Spleen (tissue), 13 donors: ENCODE data around the gene UGT1A7. TPM values are rescaled to one million over a fixed set of nuclear protein-coding genes. Genes with fewer than 3 reads are reported as not detected.
"Not testable (repeated sequence)": the region's sequence is repeated elsewhere in the genome, so short reads cannot be mapped to it uniquely, and the experiment has no call there.

Source experiments
- DNase-seq: peaks from one replicate; pipeline ENCODE4 v3.0.0-alpha.2; 2020
- H3K27ac ChIP-seq, 8 donors: fragments of 200-600 bp; sonication (generic) in 7 of 8; 1 replicate in 4 of 8; 2 replicates in 4 of 8; pipeline versions ENCODE4 v1.5.0 to v1.8.0; 2016 to 2021; ENCODE audit warnings: inconsistent platforms in 4 of 8, mild to moderate bottlenecking in 4 of 8, moderate library complexity in 1 of 8
- H3K27me3 ChIP-seq, 7 donors: fragments of 200-600 bp; sonication (generic) in 6 of 7; replicated peaks in 1 of 7; 1 replicate in 4 of 7; 2 replicates in 3 of 7; pipeline versions ENCODE4 v1.5.0 to v1.8.0; 2016 to 2021; ENCODE audit warnings: inconsistent platforms in 3 of 7, mild to moderate bottlenecking in 1 of 7
- H3K36me3 ChIP-seq, 6 donors: fragments of 200-600 bp; sonication (generic) in 5 of 6; 1 replicate in 4 of 6; 2 replicates in 2 of 6; pipeline versions ENCODE4 v1.5.0 to v1.8.0; 2016 to 2021; ENCODE audit warnings: inconsistent platforms in 2 of 6
- H3K4me1 ChIP-seq, 6 donors: fragments of 200-600 bp; sonication (generic) in 5 of 6; 1 replicate in 3 of 6; 2 replicates in 3 of 6; pipeline versions ENCODE4 v1.5.0 to v1.8.0; 2016 to 2021; ENCODE audit warnings: inconsistent platforms in 3 of 6
- H3K4me3 ChIP-seq, 8 donors: fragments of 200-600 bp; sonication (generic) in 7 of 8; 1 replicate in 4 of 8; 2 replicates in 4 of 8; pipeline versions ENCODE4 v1.5.0 to v1.8.0; 2016 to 2021; ENCODE audit warnings: inconsistent platforms in 4 of 8, mild to moderate bottlenecking in 4 of 8, moderate library complexity in 2 of 8
- H3K9me3 ChIP-seq, 8 donors: fragments of 200-600 bp; sonication (generic) in 7 of 8; 1 replicate in 4 of 8; 2 replicates in 4 of 8; pipeline versions ENCODE4 v1.5.0 to v1.8.0; 2016 to 2021; ENCODE audit warnings: inconsistent platforms in 4 of 8
- CTCF ChIP-seq, 11 experiments: fragments of 200-600 bp in 7 of 11; fragments of 450-650 bp in 4 of 11; sonication (generic) in 4 of 11; IDR thresholded peaks in 8 of 11; conservative IDR thresholded peaks in 3 of 11; 1 replicate in 7 of 11; 2 replicates in 4 of 11; pipeline versions ENCODE4 v1.4.0 to v1.8.0; 2016 to 2021; ENCODE audit warnings: antibody characterized with exemption in 11 of 11, inconsistent platforms in 4 of 11, mild to moderate bottlenecking in 1 of 11
- POLR2A ChIP-seq, 3 donors: fragments of 450-650 bp; IDR thresholded peaks; one replicate each; pipeline ENCODE4 v1.5.1; 2017; ENCODE audit warnings: antibody characterized with exemption in 3 of 3, mild to moderate bottlenecking in 1 of 3
- POLR2AphosphoS5 ChIP-seq, 3 donors: sonication (generic); formaldehyde crosslinking; IDR thresholded peaks; one replicate each; pipeline ENCODE4 v1.5.1; 2017; ENCODE audit warnings: antibody characterized with exemption in 3 of 3
- WGBS, 5 donors: extraction: QIAGEN DNeasy Blood & Tissue Kit in 3 of 5; methylation state at CpG; one replicate each; pipeline versions ENCODE4 v1.1.5 to v1.1.7; 2013 to 2018; 5-methylcytosine and 5-hydroxymethylcytosine counted together
- intact Hi-C: fragments of 100-400 bp; cut with DNase I; formaldehyde crosslinking; loops from one replicate; pipeline ENCODE4 v1.15.0; 2023; ENCODE audit warnings: low total_unique reads
- long read RNA-seq, 2 donors: transcript quantifications; one replicate each; lab custom pipeline, GENCODE V29; 2026
- polyA plus RNA-seq, 3 donors: library from polyadenylated mRNA; stranded (reverse); fragments of 200-250 nt; gene quantifications; one replicate each; pipeline ENCODE4 v1.2.1, GENCODE V29; 2013
- total RNA-seq, 7 donors: library from RNA; depleted of rRNA in 3 of 7; stranded (reverse); fragments of >200 nt in 3 of 7; fragmentation: NEBNext Ultra II Directional in 4 of 7; extraction: Animal tissue kit (Norgen Biotek cat#: 25700) in 4 of 7; gene quantifications; one replicate each; pipeline versions ENCODE4 v1.1.0 to v1.2.1, GENCODE V29; 2016 to 2021
- donor health status: healthy with polysubstance abuse.
- donor health status: DM: no; HTN: no; CAD: no; lungs with moderate emphysema.
- donor health status: DM: no; HTN: no; CAD: no.
- donor health status: Bipolar disorder and iron deficiency.
- donor health status: healthy.
- donor health status: DM: no; HTN: no; CAD: no.
- donor health status: DM: yes; HTN: yes; CAD: no.

UGT1A7 gene
- total RNA-seq, result not detected
- polyA plus RNA-seq, result under 1 TPM in 1 of 3 donors, not detected in 2; 0.03 TPM
- long read RNA-seq, donor 1, result 0 reads
- long read RNA-seq, donor 2, result 0 reads

GRCh38 chr2:233681521-233682099 is at the start of gene UGT1A7:
Gene UGT1A7, plus strand, starts transcription at chr2:233681901. Its CDS starts 37 bp downstream, at chr2:233681938.
- DNase-seq, result no peak
- TF ChIP-seq POLR2AphosphoS5 (IDR thresholded peaks at IDR 0.05) (no peak), POLR2A (IDR thresholded peaks at IDR 0.05) (no peak), CTCF (IDR thresholded peaks at IDR 0.05 in 8 of 11, conservative IDR thresholded peaks at IDR 0.05 in 3 of 11) (no peak)
- Histone ChIP-seq H3K4me1 (no peaks in the 10 kb centered on the region), H3K9me3 (no peaks in the 10 kb centered on the region), H3K27ac (no peak within 1 kb of the TSS), H3K4me3 (no peak within 1 kb of the TSS), H3K36me3 (no peaks in the 10 kb centered on the region), H3K27me3 (peaks cover 0 to 6% (median 0%) of the 10 kb centered on the region in 7 donors)
- WGBS, 5 donors, result 73 to 93% (median 78%) methylated on average over 5 of the region's 5 CpGs
- intact Hi-C loops, result no loop called here

GRCh38 chr2:233636306-233636705 is 45.4 kb upstream of the UGT1A7 start, which contains the start of gene UGT1A10:
Gene UGT1A10, plus strand, starts transcription at chr2:233636448. Its CDS starts 75 bp downstream, at chr2:233636523.
- H3K4me1 ChIP-seq, intact Hi-C loops, DNase-seq, H3K4me3 ChIP-seq, H3K36me3 ChIP-seq, H3K27me3 ChIP-seq, H3K27ac ChIP-seq, H3K9me3 ChIP-seq: not testable (repeated sequence)
- WGBS, 5 donors, result 83 to 94% (median 90%) methylated on average over 10 of the region's 10 CpGs

GRCh38 chr2:233638836-233639235 is 42.9 kb upstream of the UGT1A7 start:
- Histone ChIP-seq H3K36me3 (no peaks in the 10 kb centered on the region), H3K4me3 (no peak overlapping the region), H3K27me3 (no peaks in the 10 kb centered on the region), H3K9me3 (peaks cover 0 to 19% (median 7%) of the 10 kb centered on the region in 8 donors), H3K4me1 (no peaks in the 10 kb centered on the region), H3K27ac (no peak overlapping the region)
- TF ChIP-seq CTCF (IDR thresholded peaks at IDR 0.05 in 8 of 11, conservative IDR thresholded peaks at IDR 0.05 in 3 of 11), result no peak
- TF ChIP-seq POLR2AphosphoS5 (IDR thresholded peaks at IDR 0.05), result no peak
- TF ChIP-seq POLR2A (IDR thresholded peaks at IDR 0.05), result no peak
- no peak for DNase-seq
- 42 to 70% (median 57%) methylated on average over 5 of the region's 5 CpGs for WGBS, 5 donors
- intact Hi-C loops, result no loop called here

GRCh38 chr2:233639860-233640259 is 41.8 kb upstream of the UGT1A7 start:
- intact Hi-C loops, result no loop called here
- Histone ChIP-seq H3K4me1 (no peaks in the 10 kb centered on the region), H3K27ac (no peak overlapping the region), H3K36me3 (no peaks in the 10 kb centered on the region), H3K4me3 (no peak overlapping the region), H3K27me3 (no peaks in the 10 kb centered on the region), H3K9me3 (peaks cover 0 to 19% (median 7%) of the 10 kb centered on the region in 8 donors)
- TF ChIP-seq POLR2A (IDR thresholded peaks at IDR 0.05), result no peak
- no peak for TF ChIP-seq POLR2AphosphoS5 (IDR thresholded peaks at IDR 0.05)
- TF ChIP-seq CTCF (IDR thresholded peaks at IDR 0.05 in 8 of 11, conservative IDR thresholded peaks at IDR 0.05 in 3 of 11), result no peak
- no peak for DNase-seq
